ENCODE measurements around the gene AFF2. TPM values are rescaled to one million over a fixed set of nuclear protein-coding genes. Genes with fewer than 3 reads are reported as not detected.

The AFF2 gene
- total and polyA plus RNA-seq, 10 donors: 0.04 to 26.6 (median 8.7) TPM

GRCh38 chrX:148592595-148592994 is 92.2 kb downstream of the AFF2 start:
- 36 to 83% (median 70%) methylated on average over 1 of the region's 1 CpG for WGBS, 5 donors
- Histone ChIP-seq H3K27ac (no peak overlapping the region), H3K4me3 (no peak overlapping the region), H3K4me1 (no peaks in the 10 kb centered on the region), H3K36me3 (no peaks in the 10 kb centered on the region), H3K9me3 (no peaks in the 10 kb centered on the region), H3K27me3 (replicated peaks in 1 of 7) (peaks cover 0 to 3% (median 0%) of the 10 kb centered on the region in 7 donors)
- intact Hi-C loops (cut with DNase I; ENCODE audit: low total_unique reads): no loop called here
- DNase-seq: no peak
- TF ChIP-seq POLR2A (IDR thresholded peaks at IDR 0.05) (no peak), CTCF (IDR thresholded peaks at IDR 0.05 in 8 of 11, conservative IDR thresholded peaks at IDR 0.05 in 3 of 11) (no peak), POLR2AphosphoS5 (IDR thresholded peaks at IDR 0.05) (no peak)

DNA sequence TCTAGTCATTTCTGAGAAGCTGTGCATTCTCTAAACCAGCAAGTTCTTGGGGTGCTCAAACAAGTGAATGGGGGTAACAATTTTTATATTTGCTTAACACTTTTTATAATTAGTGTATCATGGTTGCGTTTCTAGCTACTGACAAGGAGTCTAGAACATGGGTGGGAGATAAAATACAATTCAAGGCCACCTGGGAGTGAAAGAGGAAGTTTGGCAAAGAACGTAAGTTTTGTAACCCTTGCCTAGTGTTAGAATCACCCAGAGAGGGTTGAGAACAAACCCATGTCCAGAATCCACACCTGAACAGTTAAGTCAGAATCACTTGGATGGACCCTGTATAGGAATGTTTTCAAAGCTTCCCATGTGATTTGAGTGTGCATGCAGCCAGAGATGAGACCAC is 92.7 kb downstream of the AFF2 start:
- no peak for TF ChIP-seq POLR2A (IDR thresholded peaks at IDR 0.05)
- no peak for TF ChIP-seq CTCF (IDR thresholded peaks at IDR 0.05 in 8 of 11, conservative IDR thresholded peaks at IDR 0.05 in 3 of 11)
- no peak for TF ChIP-seq POLR2AphosphoS5 (IDR thresholded peaks at IDR 0.05)
- intact Hi-C loops (cut with DNase I; ENCODE audit: low total_unique reads): no loop called here
- Histone ChIP-seq H3K9me3 (no peaks in the 10 kb centered on the region), H3K27ac (no peak overlapping the region), H3K27me3 (replicated peaks in 1 of 7) (peaks cover 0 to 3% (median 0%) of the 10 kb centered on the region in 7 donors), H3K4me3 (no peak overlapping the region), H3K36me3 (no peaks in the 10 kb centered on the region), H3K4me1 (no peaks in the 10 kb centered on the region)
- DNase-seq: no peak
- WGBS, 5 donors: 25 to 43% (median 37%) methylated on average over 2 of the region's 2 CpGs

DNA sequence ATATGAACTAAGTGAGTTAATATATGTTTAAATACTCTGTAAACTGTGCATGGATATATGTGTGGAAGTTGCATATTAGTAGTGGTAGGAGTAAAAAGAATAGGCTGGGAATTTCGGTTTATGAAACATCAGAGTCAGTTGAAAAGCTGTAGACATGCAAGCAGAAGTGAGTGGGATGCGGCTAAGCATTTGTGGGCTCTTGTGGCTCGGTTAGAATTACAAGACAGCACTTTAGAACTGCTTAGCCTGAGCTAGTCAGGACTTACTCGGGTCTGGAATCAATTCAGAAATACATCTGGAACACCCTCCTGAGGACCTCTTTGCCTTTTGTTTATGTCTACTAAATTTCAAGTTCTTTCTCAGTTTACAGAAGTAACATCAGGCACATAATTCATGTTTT is 93.6 kb downstream of the AFF2 start:
- DNase-seq: no peak
- Histone ChIP-seq H3K27me3 (replicated peaks in 1 of 7) (peaks cover 0 to 3% (median 0%) of the 10 kb centered on the region in 7 donors), H3K27ac (no peak overlapping the region), H3K9me3 (no peaks in the 10 kb centered on the region), H3K4me1 (no peaks in the 10 kb centered on the region), H3K4me3 (no peak overlapping the region), H3K36me3 (no peaks in the 10 kb centered on the region)
- intact Hi-C loops (cut with DNase I; ENCODE audit: low total_unique reads): no loop called here
- no peak for TF ChIP-seq CTCF (IDR thresholded peaks at IDR 0.05 in 8 of 11, conservative IDR thresholded peaks at IDR 0.05 in 3 of 11)
- TF ChIP-seq POLR2A (IDR thresholded peaks at IDR 0.05): no peak
- TF ChIP-seq POLR2AphosphoS5 (IDR thresholded peaks at IDR 0.05): no peak
- 48 to 81% (median 67%) methylated on average over 4 of the region's 4 CpGs for WGBS, 5 donors

DNA sequence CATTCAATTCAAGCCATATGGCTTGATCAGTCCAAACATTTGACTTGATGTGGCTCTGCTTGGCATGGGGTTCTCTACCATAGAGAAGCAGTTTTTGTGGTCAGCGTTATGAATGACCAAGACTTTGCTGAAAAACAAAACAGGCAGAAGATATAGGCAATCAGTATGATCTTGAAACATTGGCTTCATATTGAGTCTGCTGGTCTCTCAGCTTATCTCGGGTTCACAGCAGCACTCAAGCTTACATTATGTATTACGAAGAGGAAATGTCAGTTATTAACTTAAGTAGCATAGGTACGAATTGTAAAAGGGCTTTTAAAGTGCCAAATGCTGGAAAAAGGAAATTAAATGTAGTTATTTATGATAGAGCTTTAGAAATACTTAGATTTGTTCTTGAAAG is 99.0 kb downstream of the AFF2 start:
- Histone ChIP-seq H3K4me3 (no peak overlapping the region), H3K9me3 (no peaks in the 10 kb centered on the region), H3K4me1 (no peaks in the 10 kb centered on the region), H3K36me3 (no peaks in the 10 kb centered on the region), H3K27ac (no peak overlapping the region), H3K27me3 (replicated peaks in 1 of 7) (peaks cover 0 to 2% (median 0%) of the 10 kb centered on the region in 7 donors)
- intact Hi-C loops (cut with DNase I; ENCODE audit: low total_unique reads): no loop called here
- DNase-seq: no peak
- TF ChIP-seq POLR2AphosphoS5 (IDR thresholded peaks at IDR 0.05): no peak
- no peak for TF ChIP-seq POLR2A (IDR thresholded peaks at IDR 0.05)
- no peak for TF ChIP-seq CTCF (IDR thresholded peaks at IDR 0.05 in 8 of 11, conservative IDR thresholded peaks at IDR 0.05 in 3 of 11)
- 36 to 47% (median 46%) methylated on average over 4 of the region's 4 CpGs for WGBS, 5 donors
